Stimulated activated CD8-positive, alpha-beta memory T cell treated with anti-CD3 and anti-CD28 coated beads, Interleukin-15, amount 100 ng/mL, for 4 hours (primary cell): ENCODE data around the gene CDCA5.

Experiments
- DNase-seq, 2 donors: peaks; one replicate each; pipeline ENCODE4 v3.0.0-alpha.2; 2020; ENCODE audit warnings: low read depth in 2 of 2

The CDCA5 gene

GRCh38 chr11:65045061-65045460 lies 38.8 kb downstream of the CDCA5 start:
- DNase-seq = no peak

- DNase-seq = no peak
These were observed 39.8 kb downstream of the CDCA5 start for GRCh38 chr11:65043881-65044501.

- DNase-seq = no peak
These were observed 40.9 kb downstream of the CDCA5 start for GRCh38 chr11:65042891-65043290.

DNA sequence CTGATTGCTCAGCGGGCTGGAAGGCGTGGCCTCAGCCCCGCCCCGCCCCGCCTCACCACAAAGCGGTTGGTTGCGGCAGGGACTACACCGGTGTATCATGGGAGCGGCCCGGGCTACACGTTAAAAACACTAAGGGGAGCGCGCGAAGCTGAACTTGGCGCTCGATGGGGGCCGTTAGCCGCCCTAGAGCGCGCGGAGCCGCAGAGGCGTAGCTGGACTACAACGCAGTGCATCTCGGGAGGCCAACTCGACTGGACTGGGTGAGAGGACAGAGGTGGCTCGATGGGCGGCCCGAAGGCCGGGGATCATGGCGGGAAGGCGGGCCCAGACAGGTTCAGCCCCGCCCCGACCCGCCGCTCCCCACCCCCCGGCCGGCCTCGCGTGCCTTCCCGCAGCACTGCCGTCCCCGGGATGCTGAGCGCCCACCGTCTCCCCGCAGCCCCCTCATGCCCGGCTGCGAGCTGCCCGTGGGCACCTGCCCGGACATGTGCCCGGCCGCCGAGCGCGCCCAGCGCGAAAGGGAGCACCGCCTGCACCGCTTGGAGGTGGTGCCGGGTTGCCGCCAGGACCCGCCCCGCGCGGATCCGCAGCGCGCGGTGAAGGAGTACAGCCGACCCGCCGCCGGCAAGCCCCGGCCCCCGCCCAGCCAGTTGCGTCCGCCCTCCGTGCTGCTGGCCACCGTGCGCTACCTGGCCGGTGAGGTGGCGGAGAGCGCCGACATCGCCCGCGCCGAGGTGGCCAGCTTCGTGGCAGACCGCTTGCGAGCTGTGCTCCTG lies 42.8 kb downstream of the CDCA5 start, which contains the start of gene SAC3D1:
SAC3D1 (plus strand) TSS at position 364 of the 776 bp plus-strand sequence; CDS start at position 447, 83 bp downstream.
- peak; percentile 65 to 74 for DNase-seq

- DNase-seq = no peak
These were observed 43.4 kb downstream of the CDCA5 start for GRCh38 chr11:65040520-65040846.

DNA sequence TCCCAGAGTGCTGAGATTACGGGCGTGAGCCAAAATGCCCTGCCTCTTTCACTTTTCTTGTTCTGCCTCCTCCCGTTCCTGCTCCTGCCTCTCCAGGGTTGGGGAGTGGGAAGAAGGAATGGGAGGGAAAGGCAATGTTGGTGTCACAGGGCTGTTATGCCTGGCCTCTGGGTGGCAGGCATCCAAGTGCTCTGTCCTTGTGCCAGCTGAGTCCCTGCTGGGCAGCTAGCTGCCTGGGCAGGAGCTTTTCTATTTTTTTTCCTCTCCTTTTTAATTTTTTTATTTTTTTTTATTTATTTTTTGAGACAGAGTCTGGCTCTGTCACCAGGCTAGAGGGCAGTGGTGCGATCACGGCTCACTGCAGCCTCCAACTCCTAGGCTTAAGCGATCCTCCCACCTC lies 46.9 kb downstream of the CDCA5 start:
- no peak for DNase-seq

GRCh38 chr11:65035579-65035978 lies 48.3 kb downstream of the CDCA5 start:
- no peak for DNase-seq

- DNase-seq = no peak
These were observed 49.4 kb downstream of the CDCA5 start for GRCh38 chr11:65034423-65034822.

GRCh38 chr11:65032216-65032615 lies 51.6 kb downstream of the CDCA5 start:
- DNase-seq = no peak
